Gastroesophageal sphincter (tissue), 3 donors: ENCODE results near the gene TSHZ2.

ENCODE experiments used
- CTCF ChIP-seq, 4 experiments: fragments of 200-600 bp in 2 of 4; fragments of 450-650 bp in 2 of 4; sonication (generic) in 1 of 4; IDR thresholded peaks; one replicate each; pipeline ENCODE4 v1.5.1; 2017 to 2019; ENCODE audit warnings: antibody characterized with exemption in 4 of 4, mild to moderate bottlenecking in 2 of 4, moderate library complexity in 2 of 4
- POLR2A ChIP-seq, 2 donors: fragments of 450-650 bp; IDR thresholded peaks; one replicate each; pipeline ENCODE4 v1.6.1; 2017; ENCODE audit warnings: antibody characterized with exemption in 2 of 2, mild to moderate bottlenecking in 2 of 2, moderate library complexity in 1 of 2
- POLR2AphosphoS5 ChIP-seq: sonication (generic); formaldehyde crosslinking; IDR thresholded peaks from one replicate; pipeline ENCODE4 v1.6.1; 2017; ENCODE audit warnings: antibody characterized with exemption

GRCh38 chr20:53174454-53174853 lies 202.3 kb downstream of the TSHZ2 start:
- TF ChIP-seq CTCF (IDR thresholded peaks at IDR 0.05), result no peak
- no peak for TF ChIP-seq POLR2A (IDR thresholded peaks at IDR 0.05)
- no peak for TF ChIP-seq POLR2AphosphoS5
